A673 (cell line): ENCODE measurements around the gene TTYH3.

Experiments
- CTCF ChIP-seq: fragments of 300-800, 200-600 bp; sonication (generic); conservative IDR thresholded peaks from 2 replicates; pipeline ENCODE4 v1.5.1; 2017; ENCODE audit warnings: low read depth, mild to moderate bottlenecking, antibody characterized with exemption, low read length, moderate library complexity, mixed read lengths
- EZH2 ChIP-seq: fragments of 200-600 bp; sonication (generic); IDR thresholded peaks from 2 replicates; pipeline ENCODE4 v1.6.1; 2017; ENCODE audit warnings: borderline replicate concordance, low read depth, mild to moderate bottlenecking, mixed read lengths, antibody characterized with exemption, low read length; ENCODE audit not compliant: poor library complexity, severe bottlenecking

GRCh38 chr7:2617325-2617905 is 14.4 kb upstream of the TTYH3 start:
- TF ChIP-seq CTCF (no peak), EZH2 (no peak)
